Measurements from ENCODE around the gene TMOD1.
"Not testable (repeated sequence)": the region's sequence is repeated elsewhere in the genome, so short reads cannot be mapped to it uniquely, and the experiment has no call there.

Gene TMOD1

DNA sequence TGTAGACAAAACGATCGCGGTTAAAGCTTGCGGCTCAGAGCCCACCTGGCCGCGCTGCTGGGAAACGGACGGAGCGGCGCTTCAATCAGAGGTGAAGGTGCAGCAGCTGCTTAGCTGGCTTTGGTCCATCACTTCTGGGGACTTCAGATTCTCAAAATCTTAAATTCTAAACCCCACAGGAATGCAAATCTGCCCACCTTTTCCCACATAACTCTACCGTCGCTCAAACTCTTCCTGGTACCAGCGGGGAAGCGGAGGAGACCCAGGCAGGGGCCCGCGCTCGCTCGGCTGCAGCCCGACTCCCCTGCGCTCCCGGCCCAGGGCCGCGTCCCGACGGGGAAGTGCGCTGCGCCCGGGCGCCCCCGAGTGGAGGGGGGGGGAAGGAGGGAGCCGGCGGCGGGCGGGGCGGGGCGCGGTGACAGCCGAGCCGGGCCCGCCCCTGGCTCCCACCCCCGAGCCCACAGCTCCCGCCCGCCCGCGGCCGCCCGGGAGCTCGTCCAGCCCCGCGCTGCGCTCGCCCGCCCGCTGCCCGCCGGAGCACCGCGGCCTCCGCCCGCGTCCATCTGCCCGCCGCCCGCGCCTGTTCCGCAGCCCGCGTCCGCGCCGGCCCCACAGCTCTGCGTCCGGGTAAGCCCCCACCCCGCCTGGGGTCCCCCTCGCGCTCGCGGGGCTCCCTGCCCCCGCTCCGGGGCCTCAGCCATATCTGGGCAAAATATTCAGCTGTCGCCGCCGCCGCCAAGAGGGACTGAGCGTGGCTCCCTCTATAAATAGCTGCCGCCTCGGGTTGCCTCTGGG lies at the start of gene TMOD1:
Gene TMOD1, plus strand, starts transcription at position 490 of the 795 bp plus-strand sequence. CDS start 22,523 bp downstream, outside the sequence.
- Histone ChIP-seq H3K4me3 (ENCODE audit: low read depth, low read length) (peak within 1 kb of the TSS; percentile 68), H3K27me3 (ENCODE audit: control insufficient read depth, insufficient read depth, low read length) (peaks cover 74% of the 10 kb centered on the region), H3K27ac (ENCODE audit: low read depth, low read length) (no peak within 1 kb of the TSS), H3K4me1 (ENCODE audit: control insufficient read depth, insufficient read depth, low read length) (peaks cover 6% of the 10 kb centered on the region; the same call in 1 of the 2 replicates), H3K36me3 (ENCODE audit: control insufficient read depth, insufficient read depth, low read length) (no peaks in the 10 kb centered on the region), H3K9me3 (ENCODE audit: control insufficient read depth, insufficient read depth, low read length) (no peaks in the 10 kb centered on the region), H3K9ac (ENCODE audit: low read depth, low read length) (no peak within 1 kb of the TSS)

DNA sequence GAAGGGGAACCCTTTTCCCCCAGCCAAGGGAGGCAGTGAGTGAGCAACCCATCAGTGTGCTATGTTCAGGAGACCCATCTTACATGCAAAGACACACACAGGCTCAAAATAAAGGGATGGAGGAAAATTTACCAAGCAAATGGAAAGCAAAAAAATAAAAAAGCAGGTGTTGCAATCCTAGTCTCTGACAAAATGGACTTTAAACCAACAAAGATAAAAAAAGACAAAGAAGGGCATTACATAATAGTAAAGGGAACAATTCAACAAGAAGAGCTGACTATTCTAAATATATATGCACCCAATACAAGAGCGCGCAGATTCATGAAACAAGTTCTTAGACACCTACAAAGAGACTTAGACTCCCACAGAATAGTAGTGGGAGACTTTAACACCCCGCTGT lies 47.9 kb upstream of the TMOD1 start:
- H3K4me3 ChIP-seq (ENCODE audit: low read depth, low read length); H3K27ac ChIP-seq (ENCODE audit: low read depth, low read length); H3K9ac ChIP-seq (ENCODE audit: low read depth, low read length); H3K36me3 ChIP-seq (ENCODE audit: control insufficient read depth, insufficient read depth, low read length); H3K9me3 ChIP-seq (ENCODE audit: control insufficient read depth, insufficient read depth, low read length); H3K27me3 ChIP-seq (ENCODE audit: control insufficient read depth, insufficient read depth, low read length); H3K4me1 ChIP-seq (ENCODE audit: control insufficient read depth, insufficient read depth, low read length): not testable (repeated sequence)

DNA sequence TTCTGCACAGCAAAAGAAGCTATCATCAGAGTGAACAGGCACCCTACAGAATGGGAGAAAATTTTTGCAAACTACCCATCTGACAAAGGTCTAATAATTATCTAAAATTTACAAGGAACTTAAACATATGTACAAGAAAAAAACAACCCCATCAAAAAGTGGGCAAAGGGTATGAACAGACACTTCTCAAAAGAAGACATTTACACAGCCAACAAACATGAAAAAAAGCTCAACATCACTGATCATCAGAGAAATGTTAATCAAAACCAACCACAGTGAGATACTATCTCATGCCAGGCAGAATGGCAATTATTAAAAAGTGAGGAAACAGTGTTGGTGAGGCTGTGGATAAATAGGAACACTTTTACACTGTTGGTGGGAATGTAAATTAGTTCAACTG lies 44.6 kb upstream of the TMOD1 start:
- H3K36me3 ChIP-seq (ENCODE audit: control insufficient read depth, insufficient read depth, low read length); H3K27ac ChIP-seq (ENCODE audit: low read depth, low read length); H3K4me3 ChIP-seq (ENCODE audit: low read depth, low read length); H3K27me3 ChIP-seq (ENCODE audit: control insufficient read depth, insufficient read depth, low read length); H3K4me1 ChIP-seq (ENCODE audit: control insufficient read depth, insufficient read depth, low read length); H3K9me3 ChIP-seq (ENCODE audit: control insufficient read depth, insufficient read depth, low read length); H3K9ac ChIP-seq (ENCODE audit: low read depth, low read length): not testable (repeated sequence)

DNA sequence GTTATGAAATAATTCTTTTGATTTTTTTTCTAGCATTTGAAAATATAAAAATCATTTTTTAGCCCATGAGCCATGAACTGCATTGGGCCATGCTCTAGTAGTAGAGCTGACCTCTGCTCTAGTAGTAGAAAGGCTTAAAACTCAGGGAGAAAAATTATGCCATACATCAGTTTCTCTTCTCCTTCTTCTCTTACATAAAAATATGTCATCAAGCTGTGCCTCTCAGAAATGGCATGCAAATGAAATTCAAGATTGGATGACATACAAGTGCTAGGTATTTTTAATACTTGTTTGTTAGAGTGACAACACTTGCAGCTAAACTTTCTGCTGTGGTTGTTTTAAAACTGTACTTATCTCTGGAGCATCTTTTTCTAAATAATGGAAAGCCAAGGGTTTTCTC lies 42.1 kb upstream of the TMOD1 start:
- Histone ChIP-seq H3K9ac (ENCODE audit: low read depth, low read length) (no peak overlapping the region), H3K36me3 (ENCODE audit: control insufficient read depth, insufficient read depth, low read length) (no peaks in the 10 kb centered on the region), H3K4me3 (ENCODE audit: low read depth, low read length) (no peak overlapping the region), H3K4me1 (ENCODE audit: control insufficient read depth, insufficient read depth, low read length) (peaks cover 4% of the 10 kb centered on the region; the same call in 1 of the 2 replicates), H3K9me3 (ENCODE audit: control insufficient read depth, insufficient read depth, low read length) (no peaks in the 10 kb centered on the region), H3K27ac (ENCODE audit: low read depth, low read length) (no peak overlapping the region), H3K27me3 (ENCODE audit: control insufficient read depth, insufficient read depth, low read length) (no peaks in the 10 kb centered on the region)

DNA sequence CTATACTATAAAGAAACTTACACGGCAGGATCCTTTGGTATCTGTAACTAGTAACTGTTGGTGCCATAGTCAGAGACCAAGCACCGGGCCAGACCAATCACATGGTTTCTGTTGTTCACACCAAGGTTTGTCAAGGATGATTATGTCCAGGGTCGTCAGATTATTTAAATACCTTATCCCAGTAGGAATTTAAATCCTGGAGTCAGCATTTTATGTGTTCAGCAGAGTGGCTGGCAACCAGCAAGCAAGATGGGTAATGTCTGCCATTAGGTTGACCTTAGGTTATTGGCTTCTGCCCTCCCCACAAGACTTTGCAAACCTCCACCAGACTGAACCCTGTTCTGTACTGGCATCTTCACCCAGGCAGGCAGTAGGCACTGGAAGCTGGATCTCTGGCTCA lies 39.3 kb upstream of the TMOD1 start:
- H3K36me3 ChIP-seq (ENCODE audit: control insufficient read depth, insufficient read depth, low read length): no peaks in the 10 kb centered on the region
- no peak overlapping the region for H3K27ac ChIP-seq (ENCODE audit: low read depth, low read length)
- H3K9ac ChIP-seq (ENCODE audit: low read depth, low read length): no peak overlapping the region
- H3K9me3 ChIP-seq (ENCODE audit: control insufficient read depth, insufficient read depth, low read length): no peaks in the 10 kb centered on the region
- H3K4me3 ChIP-seq (ENCODE audit: low read depth, low read length): no peak overlapping the region
- H3K4me1 ChIP-seq (ENCODE audit: control insufficient read depth, insufficient read depth, low read length): peaks cover 4% of the 10 kb centered on the region; the same call in 1 of the 2 replicates
- no peaks in the 10 kb centered on the region for H3K27me3 ChIP-seq (ENCODE audit: control insufficient read depth, insufficient read depth, low read length)

DNA sequence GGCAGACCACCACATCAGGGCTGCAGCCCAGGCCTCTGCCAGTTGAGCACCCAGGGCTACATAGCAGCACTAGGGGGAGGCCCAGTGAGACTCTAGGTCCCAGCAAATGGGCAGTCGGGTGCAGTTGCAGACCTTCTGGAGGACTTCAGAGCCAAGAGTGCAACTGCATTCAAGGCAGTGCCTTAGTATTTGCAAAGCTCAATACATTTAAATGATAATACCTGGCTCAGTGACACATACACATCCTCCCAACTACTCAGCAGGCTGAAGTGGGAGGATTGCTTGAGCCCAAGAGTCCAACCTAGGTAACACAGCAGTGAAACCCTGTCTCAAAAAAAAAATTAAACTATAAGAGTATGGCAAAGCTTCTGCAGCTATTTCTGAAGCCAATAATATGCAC lies 38.6 kb upstream of the TMOD1 start:
- no peaks in the 10 kb centered on the region for H3K9me3 ChIP-seq (ENCODE audit: control insufficient read depth, insufficient read depth, low read length)
- H3K4me3 ChIP-seq (ENCODE audit: low read depth, low read length): no peak overlapping the region
- no peak overlapping the region for H3K9ac ChIP-seq (ENCODE audit: low read depth, low read length)
- no peak overlapping the region for H3K27ac ChIP-seq (ENCODE audit: low read depth, low read length)
- H3K4me1 ChIP-seq (ENCODE audit: control insufficient read depth, insufficient read depth, low read length): peaks cover 4% of the 10 kb centered on the region; the same call in 1 of the 2 replicates
- no peaks in the 10 kb centered on the region for H3K36me3 ChIP-seq (ENCODE audit: control insufficient read depth, insufficient read depth, low read length)
- no peaks in the 10 kb centered on the region for H3K27me3 ChIP-seq (ENCODE audit: control insufficient read depth, insufficient read depth, low read length)

DNA sequence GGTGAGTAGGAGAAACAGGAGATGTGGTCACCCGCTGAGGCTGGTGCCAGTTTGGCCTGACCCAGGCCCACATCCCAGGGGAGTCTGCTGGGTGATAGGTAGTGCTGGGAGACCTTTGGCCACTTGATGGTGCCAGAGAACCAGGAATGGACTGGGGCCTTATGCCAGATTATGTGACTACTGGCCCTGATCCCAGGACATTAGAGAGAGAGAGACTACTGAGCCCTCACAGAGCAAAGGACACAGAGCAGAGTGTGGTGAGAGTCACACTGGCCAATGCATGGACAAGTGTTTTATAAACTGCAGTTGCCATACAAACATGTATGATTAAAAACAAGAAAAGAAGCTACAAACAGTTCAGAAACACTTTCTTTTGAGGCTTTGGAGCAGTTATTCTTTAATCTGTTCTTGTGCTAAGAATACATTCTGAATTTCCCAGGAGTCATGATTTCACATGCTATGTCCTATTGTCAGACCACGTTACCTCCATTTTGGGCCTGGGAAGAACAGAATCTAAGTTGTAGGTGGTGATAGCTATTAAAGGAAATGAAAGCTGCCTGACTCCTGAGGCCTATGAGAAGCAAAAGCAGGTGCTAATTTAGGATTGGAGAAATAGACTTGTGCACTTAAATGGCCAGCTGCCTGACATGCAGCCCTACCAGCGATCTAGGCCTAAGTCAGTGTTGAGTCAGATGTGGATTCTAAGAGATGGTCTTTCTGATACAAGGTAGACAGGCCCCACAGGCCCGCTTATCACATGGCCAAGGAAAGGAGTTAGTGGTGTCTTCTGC lies 32.6 kb upstream of the TMOD1 start:
- H3K36me3 ChIP-seq (ENCODE audit: control insufficient read depth, insufficient read depth, low read length): no peaks in the 10 kb centered on the region
- H3K4me3 ChIP-seq (ENCODE audit: low read depth, low read length): no peak overlapping the region
- no peak overlapping the region for H3K9ac ChIP-seq (ENCODE audit: low read depth, low read length)
- H3K27me3 ChIP-seq (ENCODE audit: control insufficient read depth, insufficient read depth, low read length): no peaks in the 10 kb centered on the region
- H3K4me1 ChIP-seq (ENCODE audit: control insufficient read depth, insufficient read depth, low read length): no peaks in the 10 kb centered on the region
- H3K9me3 ChIP-seq (ENCODE audit: control insufficient read depth, insufficient read depth, low read length): no peaks in the 10 kb centered on the region
- no peak overlapping the region for H3K27ac ChIP-seq (ENCODE audit: low read depth, low read length)

- H3K4me3 ChIP-seq (ENCODE audit: low read depth, low read length): no peak overlapping the region
- H3K9ac ChIP-seq (ENCODE audit: low read depth, low read length): no peak overlapping the region
- H3K27ac ChIP-seq (ENCODE audit: low read depth, low read length): no peak overlapping the region
- no peaks in the 10 kb centered on the region for H3K4me1 ChIP-seq (ENCODE audit: control insufficient read depth, insufficient read depth, low read length)
- H3K27me3 ChIP-seq (ENCODE audit: control insufficient read depth, insufficient read depth, low read length): no peaks in the 10 kb centered on the region
- no peaks in the 10 kb centered on the region for H3K36me3 ChIP-seq (ENCODE audit: control insufficient read depth, insufficient read depth, low read length)
- H3K9me3 ChIP-seq (ENCODE audit: control insufficient read depth, insufficient read depth, low read length): no peaks in the 10 kb centered on the region
These were observed 31.4 kb upstream of the TMOD1 start for GRCh38 chr9:97470076-97470475.

- Histone ChIP-seq H3K4me1 (ENCODE audit: control insufficient read depth, insufficient read depth, low read length) (no peaks in the 10 kb centered on the region), H3K27me3 (ENCODE audit: control insufficient read depth, insufficient read depth, low read length) (no peaks in the 10 kb centered on the region), H3K36me3 (ENCODE audit: control insufficient read depth, insufficient read depth, low read length) (no peaks in the 10 kb centered on the region), H3K9me3 (ENCODE audit: control insufficient read depth, insufficient read depth, low read length) (no peaks in the 10 kb centered on the region), H3K4me3 (ENCODE audit: low read depth, low read length) (no peak overlapping the region), H3K9ac (ENCODE audit: low read depth, low read length) (no peak overlapping the region), H3K27ac (ENCODE audit: low read depth, low read length) (no peak overlapping the region)
These were observed 27.7 kb upstream of the TMOD1 start for GRCh38 chr9:97473717-97474116.

- Histone ChIP-seq H3K4me1 (ENCODE audit: control insufficient read depth, insufficient read depth, low read length) (no peaks in the 10 kb centered on the region), H3K36me3 (ENCODE audit: control insufficient read depth, insufficient read depth, low read length) (no peaks in the 10 kb centered on the region), H3K4me3 (ENCODE audit: low read depth, low read length) (no peak overlapping the region), H3K9ac (ENCODE audit: low read depth, low read length) (no peak overlapping the region), H3K27ac (ENCODE audit: low read depth, low read length) (no peak overlapping the region), H3K9me3 (ENCODE audit: control insufficient read depth, insufficient read depth, low read length) (no peaks in the 10 kb centered on the region), H3K27me3 (ENCODE audit: control insufficient read depth, insufficient read depth, low read length) (no peaks in the 10 kb centered on the region)
These were observed 27.0 kb upstream of the TMOD1 start for GRCh38 chr9:97474372-97474925.

GRCh38 chr9:97475059-97475458 lies 26.4 kb upstream of the TMOD1 start:
- H3K27me3 ChIP-seq (ENCODE audit: control insufficient read depth, insufficient read depth, low read length): no peaks in the 10 kb centered on the region
- no peaks in the 10 kb centered on the region for H3K9me3 ChIP-seq (ENCODE audit: control insufficient read depth, insufficient read depth, low read length)
- H3K4me3 ChIP-seq (ENCODE audit: low read depth, low read length): no peak overlapping the region
- no peaks in the 10 kb centered on the region for H3K36me3 ChIP-seq (ENCODE audit: control insufficient read depth, insufficient read depth, low read length)
- H3K4me1 ChIP-seq (ENCODE audit: control insufficient read depth, insufficient read depth, low read length): no peaks in the 10 kb centered on the region; the same call in 1 of the 2 replicates
- no peak overlapping the region for H3K27ac ChIP-seq (ENCODE audit: low read depth, low read length)
- no peak overlapping the region for H3K9ac ChIP-seq (ENCODE audit: low read depth, low read length)
